Hepatocyte (in vitro differentiated cells): ENCODE data around the gene RAMAC.

Experiments used
- CTCF ChIP-seq: fragments of 200-600 bp; sonication (generic); IDR thresholded peaks from 2 replicates; pipeline ENCODE4 v1.5.1; 2016; ENCODE audit warnings: antibody characterized with exemption, mild to moderate bottlenecking; ENCODE audit not compliant: poor library complexity
- EZH2 ChIP-seq: fragments of 200-600 bp; sonication (generic); IDR thresholded peaks from 2 replicates; pipeline ENCODE4 v1.6.1; 2016; ENCODE audit warnings: antibody characterized with exemption, mild to moderate bottlenecking, borderline replicate concordance
- EZH2phosphoT487 ChIP-seq: fragments of 200-600 bp; sonication (generic); IDR thresholded peaks from one replicate; pipeline ENCODE4 v1.6.1; 2018; ENCODE audit warnings: antibody characterized with exemption, mild to moderate bottlenecking, low read depth, moderate library complexity; ENCODE audit not compliant: unreplicated experiment, severe bottlenecking

GRCh38 chr15:82995076-82995475, 9.1 kb downstream of the RAMAC start:
- TF ChIP-seq CTCF: no peak
- TF ChIP-seq EZH2: no peak
- TF ChIP-seq EZH2phosphoT487: no peak
